Skin of body (tissue), 2 donors: ENCODE results near the gene CFAP57. TPM values are rescaled to one million over a fixed set of nuclear protein-coding genes. Genes with fewer than 3 reads are reported as not detected.
"Not testable (repeated sequence)": the region's sequence is repeated elsewhere in the genome, so short reads cannot be mapped to it uniquely, and the experiment has no call there.

Source experiments
- DNase-seq: peaks from one replicate; lab custom pipeline; 2025; lab: John Stamatoyannopoulos, UW
- total RNA-seq: library from RNA; depleted of rRNA; stranded (reverse); fragments of >200 nt; gene quantifications from one replicate; pipeline ENCODE4 v1.2.3, GENCODE V29; 2014

The CFAP57 gene
- total RNA-seq, 1 donor from 2014 or later, result 0.39 TPM

GRCh38 chr1:43172527-43172972 lies 420 bp downstream of the CFAP57 start:
- DNase-seq, result peak; percentile 92

GRCh38 chr1:43174873-43175272 lies 2.7 kb downstream of the CFAP57 start:
- DNase-seq, result no peak

- DNase-seq, result no peak
Measured at GRCh38 chr1:43177691-43178090, 5.6 kb downstream of the CFAP57 start.

GRCh38 chr1:43184388-43184787 lies 12.3 kb downstream of the CFAP57 start:
- no peak for DNase-seq

GRCh38 chr1:43184995-43185394 lies 12.9 kb downstream of the CFAP57 start:
- DNase-seq, result no peak

GRCh38 chr1:43188106-43188505 lies 16.0 kb downstream of the CFAP57 start:
- DNase-seq, result no peak

GRCh38 chr1:43194509-43194908 lies 22.4 kb downstream of the CFAP57 start:
- DNase-seq, result no peak

- DNase-seq, result no peak
Measured at GRCh38 chr1:43197343-43198127, 25.4 kb downstream of the CFAP57 start.

- no peak for DNase-seq
Measured at GRCh38 chr1:43199093-43199726, 27.1 kb downstream of the CFAP57 start.

- DNase-seq, result no peak
Measured at GRCh38 chr1:43203859-43204258, 31.7 kb downstream of the CFAP57 start.

GRCh38 chr1:43204394-43204793 lies 32.3 kb downstream of the CFAP57 start:
- no peak for DNase-seq

- no peak for DNase-seq
Measured at GRCh38 chr1:43205671-43206070, 33.5 kb downstream of the CFAP57 start.

- peak; percentile 91 for DNase-seq
Measured at GRCh38 chr1:43206600-43207228, 34.6 kb downstream of the CFAP57 start.

GRCh38 chr1:43207229-43207853 lies 35.2 kb downstream of the CFAP57 start:
- peak; percentile 62 for DNase-seq

- DNase-seq, result not testable (repeated sequence)
Measured at GRCh38 chr1:43208277-43208676, 36.1 kb downstream of the CFAP57 start.

- DNase-seq, result no peak
Measured at GRCh38 chr1:43214501-43215444, 42.6 kb downstream of the CFAP57 start.

GRCh38 chr1:43217747-43218146 lies 45.6 kb downstream of the CFAP57 start:
- no peak for DNase-seq

GRCh38 chr1:43220905-43221778 lies 49.0 kb downstream of the CFAP57 start:
- no peak for DNase-seq

GRCh38 chr1:43221797-43222196 lies 49.7 kb downstream of the CFAP57 start:
- no peak for DNase-seq

- no peak for DNase-seq
Measured at GRCh38 chr1:43222879-43223278, 50.7 kb downstream of the CFAP57 start.
